Heart left ventricle (tissue), 16 donors: ENCODE results near the gene UBE3B. TPM values are rescaled to one million over a fixed set of nuclear protein-coding genes. Genes with fewer than 3 reads are reported as not detected.

Source experiments
- ATAC-seq, 4 donors: fragments of 200-7000 bp; cut with Tn5 transposase; one replicate each; pipeline ENCODE4 v1.9.1; 2020 to 2022; ENCODE audit warnings: moderate library complexity in 4 of 4, mild to moderate bottlenecking in 3 of 4, moderate number of reproducible peaks in 1 of 4
- DNase-seq, 5 donors: peaks; one replicate each; pipeline ENCODE4 v3.0.0-alpha.2; 2020
- H3K27ac ChIP-seq, 12 donors: fragments of 200-600 bp; sonication (generic) in 4 of 12; one replicate each; pipeline versions ENCODE4 v1.5.0 to v1.8.0; 2016 to 2022; ENCODE audit warnings: mild to moderate bottlenecking in 2 of 12
- H3K27me3 ChIP-seq, 9 donors: fragments of 200-600 bp; sonication (generic) in 2 of 9; one replicate each; pipeline versions ENCODE4 v1.5.1 to v1.8.0; 2016 to 2022; ENCODE audit warnings: mild to moderate bottlenecking in 3 of 9
- H3K36me3 ChIP-seq, 9 donors: fragments of 200-600 bp; sonication (generic) in 2 of 9; one replicate each; pipeline versions ENCODE4 v1.5.0 to v1.8.0; 2018 to 2022; ENCODE audit warnings: mild to moderate bottlenecking in 2 of 9
- H3K4me1 ChIP-seq, 12 donors: fragments of 200-600 bp; sonication (generic) in 4 of 12; one replicate each; pipeline versions ENCODE4 v1.5.0 to v1.8.0; 2016 to 2022; ENCODE audit warnings: mild to moderate bottlenecking in 3 of 12
- H3K4me3 ChIP-seq, 12 donors: fragments of 200-600 bp; sonication (generic) in 4 of 12; one replicate each; pipeline versions ENCODE4 v1.5.0 to v1.8.0; 2017 to 2022; ENCODE audit warnings: mild to moderate bottlenecking in 9 of 12, moderate library complexity in 4 of 12
- H3K9me3 ChIP-seq, 12 donors: fragments of 200-600 bp; sonication (generic) in 4 of 12; one replicate each; pipeline versions ENCODE4 v1.5.0 to v1.8.0; 2016 to 2022; ENCODE audit warnings: mild to moderate bottlenecking in 1 of 12
- CTCF ChIP-seq, 12 donors: fragments of 200-600 bp; sonication (generic) in 4 of 12; IDR thresholded peaks; one replicate each; pipeline versions ENCODE4 v1.5.0 to v1.8.0; 2018 to 2022; ENCODE audit warnings: antibody characterized with exemption in 12 of 12, mild to moderate bottlenecking in 5 of 12
- POLR2A ChIP-seq, 2 donors: fragments of 450-650 bp; IDR thresholded peaks; one replicate each; pipeline ENCODE4 v1.6.1; 2017; ENCODE audit warnings: antibody characterized with exemption in 2 of 2, mild to moderate bottlenecking in 2 of 2, moderate library complexity in 2 of 2
- WGBS, 4 donors: extraction: QIAGEN DNeasy Blood & Tissue Kit in 2 of 4; methylation state at CpG; one replicate each; pipeline versions ENCODE4 v1.1.5 to v1.1.7; 2013 to 2018; 5-methylcytosine and 5-hydroxymethylcytosine counted together
- intact Hi-C, 10 donors: fragments of 100-400 bp; cut with DNase I; formaldehyde crosslinking; loops; one replicate each; pipeline versions ENCODE4 v1.11.1 to v1.14.2; 2022
- polyA plus RNA-seq, 2 donors: library from polyadenylated mRNA; stranded (reverse); fragments of 200-250 nt; gene quantifications; one replicate each; pipeline ENCODE4 v1.2.3, GENCODE V29; 2013
- total RNA-seq, 9 donors: library from RNA; depleted of rRNA in 2 of 9; stranded (reverse); fragments of >200 nt in 2 of 9; fragmentation: NEBNext Ultra II Directional in 3 of 9; extraction: Animal tissue kit (Norgen Biotek cat#: 25700) in 3 of 9; gene quantifications; one replicate each; pipeline versions ENCODE4 v1.1.0 to v1.2.4, GENCODE V29; 2016 to 2023
- donor health status: ischemic (EF 13 %, LVEDD 7.1; RV severe dilation, severe dysfunction).
- donor health status: healthy with polysubstance abuse.
- donor health status: DM: no; HTN: yes; CAD: no.
- donor health status: DM: no; HTN: no; CAD: no.
- donor health status: ischemic (EF 25% LVEDD 6.9; RV normal size, moderate dysfunction).
- donor health status: ischemic (EF 25% LVEDD 5.7; RV mildly dilated, moderate dysfunction).
- donor health status: healthy.
- donor health status: DM: yes; HTN: yes; CAD: no.
- donor health status: ischemic (EF 35%, LVEDD 5.7; RV mildly dilated, moderate dysfunction).
- donor health status: nonischemic (EF 11% LVEDD 7.7; RV severe dilation, severe dysfunction).
- donor health status: DM: yes; HTN: yes; CAD: no.
- donor health status: PGD.
- donor health status: ischemic (EF 29% LVEDD 5.4; RV normal size, mild dysfunction).
- donor health status: nonischemic (EF 23%, LVEDD 6.1; RV moderate dilation, normal function).

UBE3B gene
- total and polyA plus RNA-seq, 11 donors: 19.1 to 82.7 (median 50.6) TPM

- 87 to 95% (median 89%) methylated on average over 8 to 10 of the region's 10 CpGs for WGBS, 4 donors
- no peak overlapping the region for H3K27ac ChIP-seq
- no peaks in the 10 kb centered on the region for H3K27me3 ChIP-seq
- H3K36me3 ChIP-seq: peaks cover 0 to 71% (median 56%) of the 10 kb centered on the region in 9 donors
- DNase-seq (no peak), ATAC-seq (no peak)
- H3K4me3 ChIP-seq: no peak overlapping the region
- intact Hi-C loops: no loop called here
- TF ChIP-seq POLR2A (IDR thresholded peaks at IDR 0.05): no peak
- TF ChIP-seq CTCF (IDR thresholded peaks at IDR 0.05): no peak
- H3K9me3 ChIP-seq: no peaks in the 10 kb centered on the region
- peaks cover 0 to 25% (median 11%) of the 10 kb centered on the region in 12 donors for H3K4me1 ChIP-seq
Observed at GRCh38 chr12:109567296-109567695, 89.9 kb downstream of the UBE3B start.

- H3K27me3 ChIP-seq: no peaks in the 10 kb centered on the region
- peak in 2 of 4 donors; percentile 26 to 47 for ATAC-seq
- H3K4me3 ChIP-seq: no peak overlapping the region
- peaks cover 0 to 68% (median 55%) of the 10 kb centered on the region in 9 donors for H3K36me3 ChIP-seq
- TF ChIP-seq POLR2A (IDR thresholded peaks at IDR 0.05) (no peak), CTCF (IDR thresholded peaks at IDR 0.05) (no peak)
- no peak for DNase-seq
- H3K9me3 ChIP-seq: no peaks in the 10 kb centered on the region
- peaks cover 0 to 30% (median 14%) of the 10 kb centered on the region in 12 donors for H3K4me1 ChIP-seq
- WGBS, 4 donors: 74 to 88% (median 86%) methylated on average over 3 of the region's 3 CpGs
- H3K27ac ChIP-seq: peak overlapping the region in 1 of 12 donors; percentile 9
- intact Hi-C loops: no loop called here
Observed at GRCh38 chr12:109567967-109568366, 90.5 kb downstream of the UBE3B start.

GRCh38 chr12:109568486-109568885 is 91.1 kb downstream of the UBE3B start:
- DNase-seq: no peak
- H3K4me1 ChIP-seq: peaks cover 0 to 25% (median 11%) of the 10 kb centered on the region in 12 donors
- WGBS, 4 donors: 83 to 93% (median 89%) methylated on average over 7 of the region's 7 CpGs
- H3K27ac ChIP-seq: peak overlapping the region in 1 of 12 donors; percentile 9
- intact Hi-C loops: no loop called here
- no peak overlapping the region for H3K4me3 ChIP-seq
- no peaks in the 10 kb centered on the region for H3K9me3 ChIP-seq
- peaks cover 0 to 68% (median 55%) of the 10 kb centered on the region in 9 donors for H3K36me3 ChIP-seq
- ATAC-seq: no peak
- no peaks in the 10 kb centered on the region for H3K27me3 ChIP-seq
- no peak for TF ChIP-seq CTCF (IDR thresholded peaks at IDR 0.05)
- TF ChIP-seq POLR2A (IDR thresholded peaks at IDR 0.05): no peak

GRCh38 chr12:109571773-109572505 is 94.5 kb downstream of the UBE3B start:
- ATAC-seq (no peak), DNase-seq (no peak)
- TF ChIP-seq POLR2A (IDR thresholded peaks at IDR 0.05) (no peak), CTCF (IDR thresholded peaks at IDR 0.05) (no peak)
- peak overlapping the region in 1 of 12 donors; percentile 67 for H3K4me3 ChIP-seq
- no peaks in the 10 kb centered on the region for H3K9me3 ChIP-seq
- no peaks in the 10 kb centered on the region for H3K27me3 ChIP-seq
- H3K27ac ChIP-seq: no peak overlapping the region
- WGBS, 4 donors: 90 to 94% (median 91%) methylated on average over 5 of the region's 5 CpGs
- H3K4me1 ChIP-seq: peaks cover 0 to 26% (median 18%) of the 10 kb centered on the region in 12 donors
- H3K36me3 ChIP-seq: peaks cover 0 to 59% (median 42%) of the 10 kb centered on the region in 9 donors
- intact Hi-C loops: loop anchor here in 3 of 10 donors (5.0 kb wide), 4 partner anchors 50 to 145 kb away; partner anchors contain the start of genes KCTD10 (in 1 of the 3) and UBE3B (in 1 of the 3)
